ENCODE results near the gene SCAPER. TPM values are rescaled to one million over a fixed set of nuclear protein-coding genes. Genes with fewer than 3 reads are reported as not detected.

SCAPER gene
- total RNA-seq, 2 experiments from 2014 or later = 10.4 to 22.3 TPM

- DNase-seq (ENCODE audit: low spot score) = no peak
- ChIA-PET POLR2A (no interaction called here), CTCF (ENCODE audit: unreplicated experiment) (no interaction called here)
- Histone ChIP-seq H3K27ac (ENCODE audit: low read depth, low read length, poor library complexity, severe bottlenecking) (no peak overlapping the region), H3K36me3 (ENCODE audit: insufficient read depth, low read length) (no peaks in the 10 kb centered on the region), H3K4me3 (ENCODE audit: low read depth, low read length, poor library complexity, severe bottlenecking) (no peak overlapping the region), H3K79me2 (ENCODE audit: insufficient read depth, low read depth, low read length) (no peaks in the 10 kb centered on the region), H3K4me1 (ENCODE audit: insufficient read depth, low read length, poor library complexity, severe bottlenecking) (no peaks in the 10 kb centered on the region), H3K4me2 (ENCODE audit: low read length) (no peak overlapping the region), H3K9me2 (ENCODE audit: insufficient read depth, low read length) (no peaks in the 10 kb centered on the region), H3K9me3 (ENCODE audit: low read length) (no peaks in the 10 kb centered on the region), H4K20me1 (ENCODE audit: insufficient read depth, low read length) (no peaks in the 10 kb centered on the region), H2AFZ (ENCODE audit: low read length) (no peak overlapping the region)
- BruUV-seq (replicated peaks) = no TSS peak
- intact Hi-C loops (cut with micrococcal nuclease; ENCODE audit: unreplicated experiment) = no loop called here
- TF ChIP-seq, protein P1, sequence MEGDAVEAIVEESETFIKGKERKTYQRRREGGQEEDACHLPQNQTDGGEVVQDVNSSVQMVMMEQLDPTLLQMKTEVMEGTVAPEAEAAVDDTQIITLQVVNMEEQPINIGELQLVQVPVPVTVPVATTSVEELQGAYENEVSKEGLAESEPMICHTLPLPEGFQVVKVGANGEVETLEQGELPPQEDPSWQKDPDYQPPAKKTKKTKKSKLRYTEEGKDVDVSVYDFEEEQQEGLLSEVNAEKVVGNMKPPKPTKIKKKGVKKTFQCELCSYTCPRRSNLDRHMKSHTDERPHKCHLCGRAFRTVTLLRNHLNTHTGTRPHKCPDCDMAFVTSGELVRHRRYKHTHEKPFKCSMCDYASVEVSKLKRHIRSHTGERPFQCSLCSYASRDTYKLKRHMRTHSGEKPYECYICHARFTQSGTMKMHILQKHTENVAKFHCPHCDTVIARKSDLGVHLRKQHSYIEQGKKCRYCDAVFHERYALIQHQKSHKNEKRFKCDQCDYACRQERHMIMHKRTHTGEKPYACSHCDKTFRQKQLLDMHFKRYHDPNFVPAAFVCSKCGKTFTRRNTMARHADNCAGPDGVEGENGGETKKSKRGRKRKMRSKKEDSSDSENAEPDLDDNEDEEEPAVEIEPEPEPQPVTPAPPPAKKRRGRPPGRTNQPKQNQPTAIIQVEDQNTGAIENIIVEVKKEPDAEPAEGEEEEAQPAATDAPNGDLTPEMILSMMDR (conservative IDR thresholded peaks at IDR 0.05; ENCODE audit: low read length) = no peak
- no peak for TF ChIP-seq EZH2phosphoT487 (IDR thresholded peaks at IDR 0.05; ENCODE audit: borderline replicate concordance, low read depth, low read length)
These were observed 475.5 kb downstream of the SCAPER start for GRCh38 chr15:76429661-76430060.

DNA sequence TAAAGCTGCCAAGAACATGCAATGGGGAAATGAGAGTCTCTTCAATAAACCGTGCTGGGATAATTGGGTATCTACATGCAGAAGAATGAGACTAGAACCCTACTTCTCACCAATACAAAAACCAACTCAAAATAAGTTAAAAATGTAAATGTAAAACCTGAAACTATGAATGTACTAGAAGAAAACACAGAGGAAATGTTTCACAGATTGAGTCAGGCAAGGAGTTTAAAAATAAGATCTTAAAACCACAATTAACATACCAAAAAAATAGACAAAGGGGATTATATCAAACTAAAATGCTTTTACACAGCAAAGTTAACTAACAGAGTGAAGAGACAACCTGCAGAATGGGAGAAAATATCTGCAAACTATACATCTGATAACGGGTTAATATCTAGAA, 478.2 kb downstream of the SCAPER start:
- H3K36me3 ChIP-seq (ENCODE audit: insufficient read depth, low read length) = no peaks in the 10 kb centered on the region
- H3K79me2 ChIP-seq (ENCODE audit: insufficient read depth, low read depth, low read length) = no peaks in the 10 kb centered on the region
- BruUV-seq (replicated peaks) = no TSS peak
- no peak overlapping the region for H3K4me3 ChIP-seq (ENCODE audit: low read depth, low read length, poor library complexity, severe bottlenecking)
- no peak overlapping the region for H2AFZ ChIP-seq (ENCODE audit: low read length)
- TF ChIP-seq, protein P1 (conservative IDR thresholded peaks at IDR 0.05; ENCODE audit: low read length) = no peak
- no peak for TF ChIP-seq EZH2phosphoT487 (IDR thresholded peaks at IDR 0.05; ENCODE audit: borderline replicate concordance, low read depth, low read length)
- H3K4me1 ChIP-seq (ENCODE audit: insufficient read depth, low read length, poor library complexity, severe bottlenecking) = no peaks in the 10 kb centered on the region
- H3K9me2 ChIP-seq (ENCODE audit: insufficient read depth, low read length) = no peaks in the 10 kb centered on the region
- no peak for DNase-seq (ENCODE audit: low spot score)
- H3K27ac ChIP-seq (ENCODE audit: low read depth, low read length, poor library complexity, severe bottlenecking) = no peak overlapping the region
- no peak overlapping the region for H3K4me2 ChIP-seq (ENCODE audit: low read length)
- intact Hi-C loops (cut with micrococcal nuclease; ENCODE audit: unreplicated experiment) = no loop called here
- CTCF ChIA-PET (ENCODE audit: unreplicated experiment) = no interaction called here
- H3K9me3 ChIP-seq (ENCODE audit: low read length) = no peaks in the 10 kb centered on the region
- no peaks in the 10 kb centered on the region for H4K20me1 ChIP-seq (ENCODE audit: insufficient read depth, low read length)
- POLR2A ChIA-PET = no interaction called here

GRCh38 chr15:76418352-76419140, 486.6 kb downstream of the SCAPER start:
- POLR2A ChIA-PET = no interaction called here
- no peak for DNase-seq (ENCODE audit: low spot score)
- no peaks in the 10 kb centered on the region for H3K36me3 ChIP-seq (ENCODE audit: insufficient read depth, low read length)

More at GRCh38 chr15:76418352-76419140, 486.6 kb downstream of the SCAPER start:
- Histone ChIP-seq H3K4me3 (ENCODE audit: low read depth, low read length, poor library complexity, severe bottlenecking) (no peak overlapping the region), H3K79me2 (ENCODE audit: insufficient read depth, low read depth, low read length) (no peaks in the 10 kb centered on the region), H3K27ac (ENCODE audit: low read depth, low read length, poor library complexity, severe bottlenecking) (no peak overlapping the region), H3K4me1 (ENCODE audit: insufficient read depth, low read length, poor library complexity, severe bottlenecking) (no peaks in the 10 kb centered on the region), H3K9me2 (ENCODE audit: insufficient read depth, low read length) (no peaks in the 10 kb centered on the region), H3K4me2 (ENCODE audit: low read length) (no peak overlapping the region), H3K9me3 (ENCODE audit: low read length) (no peaks in the 10 kb centered on the region), H4K20me1 (ENCODE audit: insufficient read depth, low read length) (no peaks in the 10 kb centered on the region), H2AFZ (ENCODE audit: low read length) (no peak overlapping the region)
- no TSS peak for BruUV-seq (replicated peaks)
- intact Hi-C loops (cut with micrococcal nuclease; ENCODE audit: unreplicated experiment) = no loop called here
- no peak for TF ChIP-seq EZH2phosphoT487 (IDR thresholded peaks at IDR 0.05; ENCODE audit: borderline replicate concordance, low read depth, low read length)
- TF ChIP-seq, protein P1 (conservative IDR thresholded peaks at IDR 0.05; ENCODE audit: low read length) = no peak
- CTCF ChIA-PET (ENCODE audit: unreplicated experiment) = no interaction called here

All from OCI-LY7 (cell line).